KMS-11 (cell line): ENCODE measurements around the gene VSIR.

Source experiments
- H2AFZ ChIP-seq: fragments of 200-600 bp; sonication (generic); 2 replicates; pipeline ENCODE4 v1.6.1; 2016; ENCODE audit warnings: antibody characterized with exemption, mixed run types, low read depth
- H3K27ac ChIP-seq: fragments of 200-600 bp; sonication (generic); 2 replicates; pipeline ENCODE4 v1.6.1; 2016; ENCODE audit warnings: mild to moderate bottlenecking, mixed run types
- H3K27me3 ChIP-seq: fragments of 200-600 bp; sonication (generic); 2 replicates; pipeline ENCODE4 v1.6.1; 2017; ENCODE audit warnings: mild to moderate bottlenecking, low read depth, mixed run types, moderate library complexity; ENCODE audit not compliant: insufficient read depth
- H3K36me3 ChIP-seq: fragments of 200-600 bp; sonication (generic); 2 replicates; pipeline ENCODE4 v1.6.1; 2017; ENCODE audit warnings: mild to moderate bottlenecking, mixed run types; ENCODE audit not compliant: insufficient read depth
- H3K4me1 ChIP-seq: fragments of 200-600 bp; sonication (generic); 2 replicates; pipeline ENCODE4 v1.6.1; 2016; ENCODE audit warnings: mild to moderate bottlenecking, low read depth, mixed run types; ENCODE audit not compliant: poor library complexity, severe bottlenecking
- H3K4me2 ChIP-seq: fragments of 200-600 bp; sonication (generic); 2 replicates; pipeline ENCODE4 v1.7.0; 2016; ENCODE audit warnings: mild to moderate bottlenecking, mixed run types
- H3K4me3 ChIP-seq: fragments of 200-600 bp; sonication (generic); IDR thresholded peaks from 2 replicates; pipeline ENCODE4 v1.6.1; 2017; ENCODE audit warnings: low read depth, low read length, mixed read lengths; ENCODE audit not compliant: insufficient read depth
- H3K79me2 ChIP-seq: fragments of 200-600 bp; sonication (generic); 2 replicates; pipeline ENCODE4 v1.6.1; 2016; ENCODE audit warnings: low read depth, mixed run types; ENCODE audit not compliant: insufficient read depth
- H3K9ac ChIP-seq: fragments of 200-600 bp; sonication (generic); 2 replicates; pipeline ENCODE4 v1.6.1; 2016; ENCODE audit warnings: mild to moderate bottlenecking, mixed run types
- H4K20me1 ChIP-seq: fragments of 200-600 bp; sonication (generic); 2 replicates; pipeline ENCODE4 v1.6.1; 2016; ENCODE audit warnings: mild to moderate bottlenecking, mixed run types; ENCODE audit not compliant: insufficient read depth
- TF ChIP-seq, protein P1 (sequence below): fragments of 200-600 bp; sonication (generic); conservative IDR thresholded peaks from 2 replicates; pipeline ENCODE4 v1.6.1; 2017; ENCODE audit warnings: low read depth, mild to moderate bottlenecking, antibody characterized with exemption, low read length, moderate library complexity, mixed read lengths

Gene VSIR

GRCh38 chr10:71819441-71819861 is 46.1 kb upstream of the VSIR start:
- no peaks in the 10 kb centered on the region for H4K20me1 ChIP-seq
- no peak overlapping the region for H3K4me2 ChIP-seq

DNA sequence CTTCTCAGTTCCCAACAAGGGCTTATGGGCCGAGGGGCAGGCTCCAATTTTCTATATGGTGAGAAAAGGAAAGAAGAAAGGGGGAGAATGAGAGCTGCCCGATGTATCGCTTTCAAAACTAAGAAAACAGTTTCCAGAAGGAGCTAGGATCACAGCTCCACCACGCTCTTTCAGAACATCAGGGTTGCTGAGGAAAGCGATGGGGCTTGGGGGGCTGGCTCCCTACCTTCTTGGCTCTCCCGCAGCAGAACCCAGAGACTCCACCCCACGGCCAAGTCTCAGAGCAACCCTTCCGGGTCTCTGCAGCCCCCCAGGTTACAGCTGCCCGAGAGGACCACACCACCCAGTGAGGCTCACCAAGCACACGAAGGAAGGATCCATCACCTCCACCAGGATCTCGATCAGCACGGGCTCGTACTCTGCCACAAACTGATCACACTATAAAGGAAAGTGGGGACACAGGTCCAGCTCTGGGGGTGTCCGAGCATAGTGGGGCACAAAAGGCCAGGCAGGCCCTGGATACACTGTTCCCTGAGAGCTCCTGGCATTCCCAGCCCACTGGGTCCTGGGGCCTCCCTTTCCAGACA is 45.4 kb upstream of the VSIR start:
- Histone ChIP-seq H3K36me3 (no peaks in the 10 kb centered on the region), H2AFZ (no peak overlapping the region), H3K4me1 (no peaks in the 10 kb centered on the region), H3K4me2 (no peak overlapping the region), H4K20me1 (no peaks in the 10 kb centered on the region), H3K27me3 (no peaks in the 10 kb centered on the region), H3K27ac (no peak overlapping the region), H3K9ac (no peak overlapping the region), H3K4me3 (no peak overlapping the region), H3K79me2 (no peaks in the 10 kb centered on the region)
- TF ChIP-seq, protein P1, sequence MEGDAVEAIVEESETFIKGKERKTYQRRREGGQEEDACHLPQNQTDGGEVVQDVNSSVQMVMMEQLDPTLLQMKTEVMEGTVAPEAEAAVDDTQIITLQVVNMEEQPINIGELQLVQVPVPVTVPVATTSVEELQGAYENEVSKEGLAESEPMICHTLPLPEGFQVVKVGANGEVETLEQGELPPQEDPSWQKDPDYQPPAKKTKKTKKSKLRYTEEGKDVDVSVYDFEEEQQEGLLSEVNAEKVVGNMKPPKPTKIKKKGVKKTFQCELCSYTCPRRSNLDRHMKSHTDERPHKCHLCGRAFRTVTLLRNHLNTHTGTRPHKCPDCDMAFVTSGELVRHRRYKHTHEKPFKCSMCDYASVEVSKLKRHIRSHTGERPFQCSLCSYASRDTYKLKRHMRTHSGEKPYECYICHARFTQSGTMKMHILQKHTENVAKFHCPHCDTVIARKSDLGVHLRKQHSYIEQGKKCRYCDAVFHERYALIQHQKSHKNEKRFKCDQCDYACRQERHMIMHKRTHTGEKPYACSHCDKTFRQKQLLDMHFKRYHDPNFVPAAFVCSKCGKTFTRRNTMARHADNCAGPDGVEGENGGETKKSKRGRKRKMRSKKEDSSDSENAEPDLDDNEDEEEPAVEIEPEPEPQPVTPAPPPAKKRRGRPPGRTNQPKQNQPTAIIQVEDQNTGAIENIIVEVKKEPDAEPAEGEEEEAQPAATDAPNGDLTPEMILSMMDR = no peak

More at GRCh38 chr10:71819441-71819861, 46.1 kb upstream of the VSIR start:
- Histone ChIP-seq H3K36me3 (no peaks in the 10 kb centered on the region), H3K27ac (no peak overlapping the region), H2AFZ (no peak overlapping the region), H3K4me3 (no peak overlapping the region), H3K27me3 (no peaks in the 10 kb centered on the region), H3K79me2 (no peaks in the 10 kb centered on the region), H3K4me1 (no peaks in the 10 kb centered on the region), H3K9ac (no peak overlapping the region)
- TF ChIP-seq, protein P1 = no peak

GRCh38 chr10:71817831-71818655 is 44.7 kb upstream of the VSIR start:
- Histone ChIP-seq H4K20me1 (no peaks in the 10 kb centered on the region), H3K36me3 (no peaks in the 10 kb centered on the region)

DNA sequence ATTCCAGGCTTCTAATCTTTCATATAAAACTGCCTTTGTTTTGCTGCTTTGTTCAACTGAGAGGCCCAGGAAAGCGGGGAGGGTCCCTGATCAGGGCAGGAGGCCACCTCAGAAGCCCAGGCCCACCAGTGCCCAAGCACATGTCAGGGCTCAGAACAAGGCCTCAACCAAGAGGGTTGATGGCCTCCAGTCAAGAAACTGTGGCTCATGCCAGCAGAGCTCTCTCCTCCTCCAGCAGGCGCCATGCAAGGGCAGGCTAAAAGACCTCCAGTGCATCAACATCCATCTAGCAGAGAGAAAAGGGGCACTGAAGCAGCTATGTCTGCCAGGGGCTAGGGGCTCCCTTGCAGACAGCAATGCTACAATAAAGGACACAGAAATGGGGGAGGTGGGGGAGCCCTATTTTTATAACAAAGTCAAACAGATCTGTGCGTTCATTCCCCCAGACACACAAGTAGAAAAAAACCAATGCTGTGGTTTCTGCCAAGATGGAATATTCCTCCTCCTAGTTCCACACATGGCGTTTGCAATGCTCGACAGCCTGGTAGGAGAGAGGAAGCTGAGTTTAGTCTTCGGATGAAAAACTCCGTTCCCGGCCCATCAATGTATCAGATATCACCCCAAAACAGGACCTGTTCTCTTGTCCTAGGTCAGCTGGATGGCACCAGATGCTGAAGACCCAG is 43.8 kb upstream of the VSIR start:
- Histone ChIP-seq H3K79me2 (no peaks in the 10 kb centered on the region), H3K27ac (no peak overlapping the region), H2AFZ (no peak overlapping the region), H4K20me1 (no peaks in the 10 kb centered on the region), H3K36me3 (no peaks in the 10 kb centered on the region), H3K4me2 (no peak overlapping the region), H3K4me3 (no peak overlapping the region), H3K27me3 (no peaks in the 10 kb centered on the region), H3K9ac (no peak overlapping the region), H3K4me1 (no peaks in the 10 kb centered on the region)
- TF ChIP-seq, protein P1 = no peak

More at GRCh38 chr10:71817831-71818655, 44.7 kb upstream of the VSIR start:
- Histone ChIP-seq H3K27ac (no peak overlapping the region), H3K4me3 (no peak overlapping the region), H3K4me2 (no peak overlapping the region), H3K9ac (no peak overlapping the region), H2AFZ (no peak overlapping the region), H3K27me3 (no peaks in the 10 kb centered on the region), H3K79me2 (no peaks in the 10 kb centered on the region), H3K4me1 (no peaks in the 10 kb centered on the region)
- TF ChIP-seq, protein P1 = no peak
